GM20431 (cell line): ENCODE measurements around the gene KDM3A.

Experiments
- in situ Hi-C: fragments of 300-500 bp; cut with MseI, MboI; formaldehyde crosslinking; loops from one replicate; pipeline ENCODE4 v1.15.0; 2020; ENCODE audit warnings: low sequenced_read_pairs; ENCODE audit not compliant: unreplicated experiment

Gene KDM3A

DNA sequence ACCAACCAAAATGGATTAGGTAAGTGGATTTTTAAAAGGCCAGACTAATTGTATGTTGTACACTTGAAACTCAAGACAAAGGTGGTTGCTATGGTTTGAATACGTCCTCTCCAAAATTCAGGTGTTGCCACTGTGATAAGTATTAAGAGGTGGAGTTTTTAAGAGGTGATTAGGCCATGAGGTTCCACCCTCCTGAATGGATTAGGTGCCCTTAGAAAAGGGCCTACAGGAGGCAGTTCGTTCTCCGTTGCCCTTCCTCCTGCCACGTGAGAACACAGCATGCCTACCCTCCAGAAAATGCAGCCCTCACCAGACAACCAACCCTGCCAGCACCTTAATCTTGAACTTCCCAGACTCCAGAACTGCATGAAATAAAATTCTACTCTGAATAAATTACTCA, 70.9 kb downstream of the KDM3A start:
- in situ Hi-C loops: no loop called here

DNA sequence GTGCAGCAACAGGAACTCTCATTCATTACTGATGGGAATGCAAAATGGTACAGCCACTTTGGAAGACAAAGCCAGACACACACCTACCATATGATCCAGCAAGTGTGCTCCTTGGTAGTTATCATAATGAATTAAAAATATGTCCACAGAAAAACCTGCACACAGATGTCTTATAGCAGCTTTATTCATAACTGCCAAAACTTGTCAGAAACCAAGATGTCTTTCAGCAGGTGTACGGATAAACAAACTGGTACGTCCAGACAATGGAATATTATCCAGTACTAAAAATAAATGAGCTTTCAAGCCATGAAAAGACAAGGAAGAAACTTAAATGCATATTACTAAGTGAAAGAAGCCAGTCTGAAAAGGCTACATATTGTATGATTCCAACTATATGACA, 71.7 kb downstream of the KDM3A start:
- in situ Hi-C loops: no loop called here

DNA sequence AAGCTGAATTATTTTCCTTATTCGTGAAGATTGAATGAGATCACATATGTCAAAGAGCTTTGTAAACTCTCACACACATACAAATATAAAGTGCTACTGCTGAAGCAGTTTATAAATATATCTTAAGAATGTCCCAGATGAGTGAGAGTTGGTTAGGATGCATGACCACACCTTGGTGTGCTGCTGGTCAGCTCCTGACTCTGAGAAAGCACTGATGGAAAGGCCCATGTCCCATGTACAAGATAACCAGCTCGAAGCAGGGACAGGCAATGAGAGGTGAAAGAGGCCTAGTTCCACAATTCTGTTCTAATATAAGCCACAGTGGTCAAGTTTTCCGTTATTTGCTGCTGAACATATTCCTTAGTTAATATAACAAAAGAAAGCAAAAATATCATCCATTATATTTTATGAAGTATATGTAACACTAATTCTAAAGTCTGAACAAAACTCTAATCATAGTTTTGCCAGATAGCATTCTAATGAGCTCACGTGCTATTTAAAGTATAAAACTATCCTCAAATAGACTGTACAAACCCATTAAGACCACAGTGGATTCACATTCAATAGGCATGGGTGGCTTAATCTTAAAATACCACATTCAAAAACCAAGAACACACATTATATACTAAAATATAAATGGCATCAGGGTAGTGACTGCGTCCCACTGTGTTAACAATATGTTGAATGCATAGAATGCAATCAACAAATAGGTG, 72.9 kb downstream of the KDM3A start:
- in situ Hi-C loops: no loop called here

DNA sequence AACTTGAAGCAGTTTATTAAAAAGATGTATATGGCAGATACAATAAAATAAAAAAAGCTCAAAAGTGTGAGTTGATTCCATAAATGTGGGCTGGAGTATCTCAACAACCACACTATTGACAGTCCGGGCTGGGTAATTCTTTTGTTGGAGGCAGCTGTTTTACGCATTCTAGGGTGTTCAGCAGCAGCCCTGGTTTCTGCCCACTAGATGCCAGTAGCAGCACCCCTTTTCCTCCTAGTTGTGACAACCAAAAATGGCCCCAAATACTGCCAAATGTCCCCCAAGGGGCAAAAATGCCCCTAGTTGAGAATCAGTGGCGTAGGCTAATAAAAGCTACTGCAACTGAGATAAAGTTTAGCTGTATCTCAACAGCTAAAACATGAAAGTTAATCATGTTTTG, 77.3 kb downstream of the KDM3A start:
- in situ Hi-C loops: no loop called here

DNA sequence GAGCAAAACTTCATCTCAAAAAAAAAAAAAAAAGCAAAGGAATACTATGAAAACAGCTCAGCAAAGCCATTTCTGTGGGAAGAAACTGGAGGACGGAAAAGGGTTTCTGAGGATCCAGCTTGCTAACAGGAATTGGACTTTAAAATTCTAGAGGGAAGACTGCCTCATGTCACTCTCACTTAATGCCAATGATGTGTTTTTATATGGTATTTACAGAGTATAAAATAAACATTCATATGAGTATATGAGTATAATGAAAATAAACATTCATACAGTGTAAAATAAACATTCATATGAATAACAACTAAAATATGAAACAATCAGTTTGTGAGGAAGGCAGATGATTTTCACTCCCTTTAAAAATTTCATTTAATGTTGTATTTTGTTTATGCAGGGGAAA, 78.2 kb downstream of the KDM3A start:
- in situ Hi-C loops: no loop called here

DNA sequence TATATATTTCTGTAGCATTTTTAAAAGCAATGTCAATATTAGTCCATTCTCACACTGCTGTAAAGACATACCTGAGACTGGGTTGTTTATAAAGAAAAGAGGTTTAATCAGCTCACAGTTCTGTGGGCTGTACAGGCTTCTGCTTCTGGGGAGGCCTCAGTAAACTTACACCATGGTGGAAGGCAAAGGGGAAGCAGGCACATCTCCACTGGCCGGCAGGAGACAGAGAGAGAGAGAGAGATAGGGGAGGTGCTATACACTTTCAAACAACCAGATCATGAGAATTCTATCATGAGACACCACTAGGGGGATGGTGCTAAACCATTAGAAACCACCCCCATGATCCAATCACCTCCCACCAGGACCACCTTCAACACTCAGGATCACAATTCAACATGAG, 79.0 kb downstream of the KDM3A start:
- in situ Hi-C loops: no loop called here

DNA sequence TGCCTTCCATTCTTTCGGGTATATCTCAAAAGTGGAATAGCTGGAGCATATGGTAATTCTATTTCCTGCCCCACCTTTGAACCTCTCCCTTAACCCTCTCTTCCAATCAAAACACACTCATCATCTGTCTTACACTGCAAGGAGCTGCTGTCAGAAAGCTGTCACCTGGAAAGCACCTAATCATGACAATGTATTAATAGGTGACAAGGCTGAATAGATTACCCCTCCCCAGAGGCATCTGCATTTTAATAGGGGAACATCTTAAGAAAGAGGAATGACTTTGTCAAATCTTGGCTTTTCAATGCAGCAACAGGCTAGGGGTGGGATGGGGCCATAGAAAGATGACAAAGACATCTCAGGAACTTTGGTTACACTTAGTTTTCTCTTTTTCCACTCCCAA, 80.8 kb downstream of the KDM3A start:
- in situ Hi-C loops: no loop called here

DNA sequence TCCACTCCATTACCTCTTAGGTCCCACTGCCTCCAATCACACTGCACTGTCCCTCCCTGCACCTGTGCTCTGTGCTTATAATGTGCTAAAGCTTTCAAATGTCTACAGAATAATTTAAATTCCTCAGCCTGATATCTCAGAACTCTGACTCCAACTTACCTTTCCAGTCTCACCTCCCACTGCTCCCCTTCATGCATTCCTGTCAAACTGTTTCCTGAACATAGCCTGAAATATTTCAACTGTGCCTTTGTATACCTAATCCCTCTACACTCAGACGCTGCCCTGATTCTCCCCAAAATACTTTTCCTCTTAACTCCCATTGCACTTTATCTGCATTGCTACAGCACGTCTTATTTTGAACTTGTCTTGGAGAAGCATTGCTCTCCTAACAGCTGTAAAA, 81.5 kb downstream of the KDM3A start:
- in situ Hi-C loops: no loop called here

DNA sequence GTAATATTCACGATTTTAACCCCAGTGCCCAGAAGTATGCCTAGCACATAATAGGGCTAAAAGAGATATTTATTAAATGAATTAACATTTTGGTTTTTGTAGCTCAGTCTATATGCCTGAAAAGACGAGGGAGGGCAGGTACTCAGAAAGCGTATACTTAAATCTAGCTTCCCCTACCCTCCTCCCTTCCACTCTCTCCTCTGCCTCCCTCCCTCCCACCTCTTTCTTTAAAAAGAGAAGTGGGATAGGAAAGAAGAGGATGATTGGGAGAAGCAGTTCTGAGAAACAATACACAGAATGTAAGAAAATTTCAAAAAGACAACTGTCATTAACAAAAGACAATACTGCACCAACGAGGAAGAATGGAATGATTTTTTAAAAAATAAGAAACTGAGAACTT, 82.3 kb downstream of the KDM3A start:
- in situ Hi-C loops: no loop called here

DNA sequence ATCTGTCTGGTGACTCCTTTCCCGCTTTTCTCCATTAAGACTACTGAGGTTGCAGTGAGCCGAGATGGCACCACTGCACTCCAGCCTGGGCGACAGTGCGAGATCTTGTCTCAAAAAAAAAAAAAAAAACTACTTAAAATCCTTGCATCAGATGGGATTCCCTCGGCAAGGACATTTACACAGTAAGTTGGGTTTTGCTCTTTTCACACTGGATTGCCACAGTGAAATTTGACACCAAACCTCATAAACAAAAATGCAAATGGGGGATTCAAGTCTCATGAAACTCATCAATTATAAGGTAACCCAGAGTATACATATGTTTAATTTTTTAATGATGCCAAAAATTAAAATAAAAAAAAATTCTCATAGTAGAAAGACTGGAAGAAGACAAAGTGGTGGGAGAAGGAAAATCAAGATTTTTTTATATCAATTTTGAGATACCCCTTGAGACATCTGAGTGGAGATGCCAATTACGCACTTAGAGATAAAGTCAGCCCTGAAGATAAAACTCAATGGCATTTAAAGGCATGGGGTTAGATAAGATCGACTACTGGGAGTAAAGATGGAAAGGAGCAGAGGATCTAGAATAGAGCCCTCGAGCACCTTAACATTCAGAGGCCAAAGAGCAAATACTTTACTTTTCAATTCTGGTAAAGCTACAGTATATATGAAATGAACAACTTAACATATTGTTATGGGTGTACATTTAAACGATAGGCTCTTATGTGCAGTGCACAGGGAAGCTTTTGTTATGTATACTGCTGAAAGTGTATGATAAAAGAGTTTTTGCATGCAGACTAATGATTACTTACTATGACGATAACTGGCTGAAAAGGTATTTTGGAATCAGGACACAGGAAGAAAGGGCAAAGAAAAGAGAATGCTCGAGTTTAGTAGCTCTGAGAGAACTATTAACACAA, 84.5 kb downstream of the KDM3A start:
- in situ Hi-C loops: no loop called here

DNA sequence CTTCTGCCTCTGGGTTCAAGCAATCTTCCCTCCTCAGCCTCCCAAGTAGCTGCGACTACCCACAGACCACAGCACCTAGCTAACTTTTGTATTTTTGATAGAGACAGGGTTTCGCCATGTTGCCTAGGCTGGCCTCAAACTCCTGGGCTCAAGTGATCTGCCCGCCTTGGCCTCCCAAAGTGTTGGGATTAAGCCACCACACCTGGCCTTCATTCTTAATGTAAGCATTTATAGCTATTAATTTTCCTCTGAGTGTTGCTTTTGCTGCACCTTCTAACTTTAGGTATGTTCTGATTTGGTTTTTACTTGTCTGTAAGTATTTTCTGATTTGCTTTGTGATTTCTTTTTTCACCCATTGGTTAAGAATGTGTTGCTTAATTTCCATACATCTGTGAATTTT, 92.4 kb downstream of the KDM3A start:
- in situ Hi-C loops: no loop called here

DNA sequence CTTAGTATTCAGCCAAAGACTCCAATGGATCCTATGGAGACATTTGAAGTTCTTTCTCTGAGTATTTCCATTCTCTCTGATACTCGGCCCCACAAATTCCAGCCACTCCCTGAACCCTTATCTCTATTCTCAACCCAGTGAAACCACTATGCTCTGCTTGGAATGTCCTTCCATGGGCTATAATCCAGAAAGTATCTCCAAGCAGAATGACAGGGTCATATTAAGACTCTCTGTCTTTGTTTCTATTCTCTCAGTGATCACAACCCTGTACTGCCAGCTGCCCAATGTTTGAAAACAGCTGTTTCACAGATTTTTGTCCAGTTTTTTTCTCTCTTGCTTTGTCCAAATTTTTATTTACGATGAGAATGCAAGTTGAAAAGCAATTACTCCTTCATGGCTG, 100.2 kb downstream of the KDM3A start:
- in situ Hi-C loops: no loop called here
